Retina (tissue), 1 donor: ENCODE results near the gene SEC23A.
"Not testable (repeated sequence)": the region's sequence is repeated elsewhere in the genome, so short reads cannot be mapped to it uniquely, and the experiment has no call there.

Source experiments
- DNase-seq: peaks from one replicate; pipeline ENCODE4 v3.0.0-alpha.2; 2016

The SEC23A gene

DNA sequence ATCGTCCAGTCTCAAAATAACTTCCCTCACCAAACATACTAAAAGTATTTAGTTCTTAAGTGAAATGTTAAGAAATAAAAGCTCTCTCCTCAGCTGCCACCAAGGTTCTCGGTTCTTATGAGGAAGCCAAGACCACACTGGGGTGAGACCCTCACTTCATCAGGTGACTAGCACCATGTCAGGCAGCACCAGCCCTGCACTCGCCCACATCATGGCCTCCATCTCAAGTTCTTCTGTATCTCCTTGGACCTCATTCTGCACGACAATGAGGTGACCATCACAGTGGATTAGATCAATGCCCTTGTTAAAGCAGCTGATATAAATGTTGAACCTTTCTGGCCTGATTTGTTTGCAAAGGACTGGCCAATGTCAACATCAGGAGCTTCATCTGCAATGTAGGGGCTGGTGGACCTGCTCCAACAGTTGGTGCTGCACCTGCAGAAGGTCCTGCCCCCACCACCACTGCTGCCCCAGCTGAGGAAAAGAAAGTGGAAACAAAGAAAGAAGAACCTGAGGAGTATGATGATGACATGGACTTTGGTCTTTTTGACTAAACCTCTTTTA lies 12.4 kb downstream of the SEC23A start:
- no peak for DNase-seq

DNA sequence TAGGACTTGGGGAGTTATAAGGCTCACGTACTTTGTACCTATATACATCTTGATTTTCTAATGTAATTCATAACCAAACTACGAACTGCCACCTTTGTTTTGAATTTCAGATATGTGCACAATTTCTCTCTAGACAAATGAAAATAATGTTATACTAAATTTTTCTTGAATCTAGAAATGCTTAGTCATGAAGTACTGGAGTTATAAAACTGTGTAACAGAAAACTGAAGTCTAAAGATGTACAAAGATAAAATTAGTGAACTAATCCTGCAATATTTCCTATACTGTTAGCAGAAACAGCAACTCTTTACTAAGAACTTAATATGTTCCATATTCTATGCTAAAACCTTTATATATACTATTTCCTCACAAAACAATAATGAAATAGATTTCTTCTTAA lies 15.5 kb downstream of the SEC23A start:
- no peak for DNase-seq

DNA sequence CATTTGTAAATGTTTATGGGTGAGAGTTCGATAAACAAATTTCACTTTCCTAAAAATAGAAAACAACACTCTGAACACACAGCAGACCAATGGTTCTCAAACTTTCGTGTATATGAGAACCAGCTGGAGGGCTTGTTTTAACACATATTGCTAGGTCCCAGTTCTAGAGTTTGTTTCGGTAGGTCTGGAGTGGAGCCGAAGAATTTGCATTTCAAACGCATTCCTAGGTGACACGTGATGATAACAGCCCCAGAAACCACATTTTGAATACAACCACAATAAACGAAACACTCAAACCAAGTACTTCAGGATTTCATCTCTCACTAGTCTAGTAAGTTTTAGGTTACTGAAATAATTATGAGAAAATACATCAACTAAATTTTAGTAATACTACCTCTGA lies 17.1 kb downstream of the SEC23A start:
- no peak for DNase-seq

DNA sequence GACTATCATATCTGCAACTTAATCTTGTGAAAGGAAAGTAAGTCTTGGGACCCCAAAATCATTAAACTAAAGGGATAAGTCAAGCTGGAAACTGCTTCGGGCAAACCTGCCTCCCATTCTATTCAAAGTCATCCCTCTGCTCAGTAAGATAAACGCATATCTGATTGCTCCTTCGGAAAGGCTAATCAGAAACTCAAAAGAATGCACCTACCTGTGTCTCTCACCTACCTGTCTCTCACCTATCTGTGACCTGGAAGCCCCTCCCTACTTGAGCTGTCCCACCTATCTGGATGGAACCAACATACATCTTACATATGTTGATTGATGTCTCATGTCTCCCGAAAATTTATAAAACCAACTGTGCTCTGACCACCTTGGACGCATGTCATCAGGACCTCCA lies 19.9 kb downstream of the SEC23A start:
- DNase-seq, result no peak

DNA sequence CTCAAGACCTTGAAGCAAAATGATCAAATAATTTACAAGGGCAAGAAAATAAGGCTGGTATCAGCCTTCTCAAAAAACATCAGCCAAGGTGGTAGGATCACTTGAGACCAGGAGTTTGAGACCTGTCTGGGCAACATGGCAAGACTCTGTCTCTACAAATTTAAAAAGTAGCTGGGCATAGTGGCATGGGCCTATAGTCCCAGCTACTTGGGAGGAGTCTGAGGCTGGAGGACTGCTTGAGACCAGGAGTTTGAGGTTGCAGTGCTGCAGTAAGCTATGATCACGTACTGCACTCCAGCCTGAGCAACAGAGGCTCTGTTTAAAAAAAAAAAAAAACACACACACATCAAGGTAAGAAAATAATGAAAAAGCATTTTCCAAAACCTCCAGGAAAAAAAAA lies 22.1 kb downstream of the SEC23A start:
- no peak for DNase-seq

DNA sequence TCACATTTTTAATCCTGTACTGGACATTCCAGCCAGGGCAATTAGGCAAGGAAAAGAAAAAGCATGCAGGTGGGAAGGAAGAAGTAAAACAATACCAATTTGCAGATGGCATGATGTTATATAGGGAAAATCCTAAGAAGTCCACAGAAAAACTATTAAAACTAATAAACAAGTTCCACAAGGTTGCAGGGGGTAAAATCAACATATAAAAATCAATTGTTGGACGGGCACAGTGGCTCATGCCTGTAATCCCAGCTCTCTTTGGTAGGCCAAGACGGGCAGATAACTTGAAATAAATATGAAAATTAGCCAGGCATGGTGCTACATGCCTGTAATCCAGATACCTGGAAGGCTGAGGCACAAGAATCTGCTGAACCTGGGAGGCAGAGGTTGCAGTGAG lies 31.9 kb downstream of the SEC23A start:
- no peak for DNase-seq

DNA sequence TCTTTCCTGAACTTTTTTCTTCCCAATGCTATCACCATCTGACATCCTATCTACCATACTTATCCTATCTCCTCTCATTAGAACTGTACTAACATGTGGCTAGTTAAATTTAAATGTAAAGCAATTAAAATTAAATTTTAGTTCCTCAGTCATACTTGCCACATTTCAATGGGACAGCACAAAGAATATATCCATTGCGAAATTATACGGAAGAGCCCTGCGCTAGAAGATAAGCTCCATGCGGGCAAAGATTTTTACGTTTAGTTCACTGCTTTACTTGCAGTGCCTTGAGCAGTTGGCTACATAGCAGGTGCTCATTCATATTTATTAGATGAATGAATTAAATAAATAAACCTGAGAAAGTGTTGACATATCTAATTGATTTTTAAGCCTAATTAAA lies 33.1 kb downstream of the SEC23A start:
- DNase-seq, result no peak

DNA sequence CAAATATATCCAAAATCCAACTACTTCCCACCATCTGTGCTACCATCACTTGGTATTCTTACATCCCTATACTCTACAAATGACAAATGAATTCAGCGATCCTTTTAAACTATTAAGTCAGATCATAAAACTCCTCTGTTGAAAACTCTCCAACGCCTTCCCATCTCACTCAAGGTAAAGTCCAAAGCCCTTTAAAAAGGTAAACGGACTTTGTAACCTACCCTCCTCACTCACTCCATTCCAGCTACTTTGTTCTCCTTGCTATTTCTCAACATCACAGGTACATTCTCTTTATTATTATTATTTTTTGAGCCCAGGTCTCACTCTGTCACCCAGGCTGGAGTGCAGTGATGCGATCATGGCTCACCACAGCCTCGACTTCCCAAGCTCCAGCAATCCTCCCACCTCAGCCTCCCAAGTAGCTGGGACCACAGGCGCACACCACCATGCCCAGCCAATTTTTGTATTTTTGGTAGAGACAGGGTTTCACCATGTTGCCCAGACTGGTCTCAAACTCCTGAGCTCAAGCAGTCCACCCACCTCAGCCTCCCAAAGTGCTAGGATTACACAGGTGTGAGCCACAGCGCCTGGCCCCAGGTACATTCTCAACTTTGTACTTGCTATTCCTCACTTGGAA lies 33.7 kb downstream of the SEC23A start:
- DNase-seq, result not testable (repeated sequence)

DNA sequence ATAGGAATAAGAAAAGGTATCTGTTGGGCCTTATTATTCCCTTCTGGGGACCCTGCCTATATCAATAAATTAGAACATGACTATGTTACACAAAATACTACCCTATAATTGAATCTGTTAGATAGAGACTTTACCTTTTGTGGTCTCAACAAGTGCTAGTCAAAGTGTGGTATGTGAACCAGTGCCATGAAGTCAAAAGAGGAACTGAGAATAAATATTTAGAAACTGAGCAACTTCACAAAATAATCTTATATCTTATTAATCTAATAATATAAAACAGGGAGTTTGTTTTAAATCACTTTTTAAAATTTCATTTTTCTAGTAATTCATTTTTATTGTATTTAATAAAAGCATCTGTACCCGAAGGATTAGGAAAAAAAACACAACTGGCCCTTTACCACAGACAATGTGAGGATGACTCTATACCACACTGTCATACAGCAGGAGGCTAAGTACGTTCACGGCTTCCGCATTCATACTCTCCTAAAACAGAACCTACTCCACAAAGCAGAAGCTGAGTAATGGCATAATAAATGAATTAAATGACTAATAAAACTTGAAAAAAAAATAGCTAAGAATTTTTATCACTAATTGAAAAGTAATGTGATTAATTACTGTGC lies 42.1 kb downstream of the SEC23A start:
- DNase-seq, result no peak

DNA sequence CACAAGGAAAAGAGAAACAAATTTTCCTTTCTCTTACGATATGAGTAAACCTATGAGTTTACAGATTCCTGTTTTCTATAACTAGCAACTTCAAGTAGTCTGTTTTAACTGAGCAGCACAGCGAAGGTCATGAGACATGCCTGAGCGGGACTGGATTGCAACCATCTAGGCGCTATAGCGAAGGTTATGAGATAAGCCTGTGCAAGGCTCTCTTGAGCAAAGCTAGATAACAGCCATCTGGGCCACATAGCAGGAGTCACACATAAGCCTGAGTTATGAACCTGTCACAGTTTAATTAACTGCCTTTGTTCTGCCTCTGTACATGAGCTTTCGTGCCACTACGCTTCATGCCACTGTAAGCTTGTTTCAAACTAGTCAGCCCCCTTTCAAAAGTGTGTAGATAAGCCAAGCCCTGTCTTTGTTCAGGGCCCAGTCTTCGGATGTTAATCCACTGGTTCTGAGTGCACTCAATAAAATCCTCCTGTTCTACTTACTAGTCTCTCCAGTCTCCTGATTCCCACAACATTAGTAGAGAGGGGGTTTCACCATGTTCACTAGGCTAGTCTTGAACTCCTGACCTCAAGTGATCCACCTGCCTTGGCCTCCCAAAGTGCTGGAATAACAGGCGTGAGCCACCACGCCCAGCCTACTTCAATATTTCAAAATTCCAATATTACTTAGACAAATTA lies 47.1 kb downstream of the SEC23A start:
- no peak for DNase-seq

DNA sequence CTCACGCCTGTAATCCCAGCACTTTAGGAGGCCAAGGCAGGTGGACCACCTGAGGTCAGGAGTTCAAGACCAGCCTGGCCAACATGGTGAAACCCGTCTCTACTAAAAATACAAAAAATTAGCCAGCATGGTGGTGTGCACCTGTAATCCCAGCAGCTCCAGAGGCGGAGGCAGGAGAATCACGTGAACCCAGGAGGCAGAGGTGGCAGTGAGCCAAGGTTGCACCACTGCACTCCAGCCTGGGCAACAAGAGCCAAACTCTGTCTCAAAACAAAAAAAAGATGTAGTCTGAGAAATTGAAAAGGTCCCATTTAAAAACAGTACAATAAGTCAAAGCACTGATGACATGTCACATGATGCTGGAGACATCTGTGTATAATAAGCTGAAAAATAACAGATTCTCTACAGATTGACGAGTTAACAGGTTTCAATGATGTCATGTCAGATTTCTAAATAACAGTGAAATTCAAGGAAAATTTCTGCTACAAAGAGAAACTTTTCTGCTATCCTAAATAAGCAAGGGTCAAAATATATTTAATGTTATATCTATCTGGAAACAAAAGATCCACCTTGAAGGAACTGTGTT lies 50.1 kb downstream of the SEC23A start:
- DNase-seq, result not testable (repeated sequence)

DNA sequence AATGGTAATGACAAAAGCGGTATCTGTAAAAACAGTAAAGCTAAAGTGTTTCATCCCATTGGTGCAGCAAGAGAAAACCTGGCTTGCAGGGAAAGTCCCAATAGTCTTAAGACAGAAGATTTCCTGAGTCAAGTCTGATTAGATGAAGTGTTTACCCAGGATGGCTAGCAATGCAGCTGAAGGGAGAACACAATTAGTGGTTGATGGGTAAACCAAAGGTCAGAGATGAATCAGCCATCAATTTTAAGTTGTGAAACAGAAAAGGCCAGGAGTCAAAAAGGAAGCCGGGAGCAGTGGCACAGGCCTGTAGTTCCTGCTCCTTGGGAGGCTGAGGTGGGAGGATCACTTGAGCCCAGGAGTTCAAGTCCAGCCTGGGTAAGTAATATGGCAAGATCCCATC lies 52.6 kb downstream of the SEC23A start:
- DNase-seq, result no peak

DNA sequence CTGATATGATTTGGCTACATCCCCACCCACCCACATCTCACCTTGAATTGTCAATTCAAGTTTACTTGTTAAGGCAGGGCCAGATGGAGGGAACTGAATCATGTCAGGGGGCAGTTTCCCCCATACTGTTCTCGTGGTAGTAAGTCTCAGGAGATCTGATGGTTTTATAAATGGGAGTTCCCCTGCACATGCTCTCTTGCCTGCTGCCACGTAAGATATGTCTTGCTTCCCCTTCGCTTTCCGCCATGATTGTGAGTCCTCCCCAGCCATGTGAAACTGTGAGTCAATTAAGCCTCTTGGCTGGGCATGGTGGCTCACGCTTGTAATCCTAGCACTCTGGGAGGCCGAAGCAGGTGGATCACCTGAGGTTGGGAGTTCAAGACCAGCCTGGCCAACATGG lies 57.1 kb downstream of the SEC23A start:
- not testable (repeated sequence) for DNase-seq

DNA sequence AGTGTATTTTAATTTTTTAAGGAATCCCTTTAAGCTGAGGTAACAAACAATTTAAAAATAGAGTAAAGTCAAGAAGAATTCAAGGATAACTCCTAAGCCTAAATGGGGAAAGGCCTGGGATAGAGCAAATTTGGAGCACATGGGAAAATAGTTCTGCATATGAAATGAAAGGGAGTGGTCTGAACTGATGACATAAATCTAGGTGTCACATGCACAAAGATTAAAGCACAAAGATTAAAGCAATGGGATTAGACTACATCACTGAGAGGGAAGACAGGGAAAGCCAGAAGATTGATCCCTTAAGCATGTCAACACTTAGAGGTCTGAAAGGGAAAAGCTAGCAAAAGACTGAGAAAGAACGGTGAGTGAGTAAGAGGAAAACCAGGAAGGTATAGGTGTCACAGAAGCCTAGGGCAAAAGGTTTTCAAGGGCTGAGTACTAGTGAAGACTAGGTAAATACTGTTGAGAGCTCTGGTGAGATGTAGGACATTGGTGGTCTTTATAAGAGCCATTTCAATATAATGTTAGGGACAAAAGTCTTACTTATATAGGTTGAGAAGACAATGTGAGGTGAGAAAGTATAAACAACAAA lies 59.6 kb downstream of the SEC23A start:
- DNase-seq, result no peak

DNA sequence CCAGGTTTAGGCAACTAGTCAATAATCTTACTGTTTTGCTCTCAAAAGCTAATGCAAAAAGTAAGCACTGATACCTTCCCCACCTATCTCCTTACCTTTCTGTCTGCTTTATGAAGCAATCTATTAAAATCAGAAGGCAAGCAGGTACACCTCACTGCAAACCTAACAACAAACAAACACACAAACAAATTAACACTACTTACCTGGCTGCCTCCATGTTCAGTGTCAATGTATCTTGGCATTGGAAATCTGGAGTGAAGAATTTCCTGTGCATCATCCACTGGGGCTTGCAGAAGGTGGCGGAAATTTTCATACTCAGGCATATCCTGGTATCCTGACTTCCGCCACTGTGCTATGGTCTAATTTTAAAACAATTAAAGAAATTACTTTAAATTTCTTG lies 62.5 kb downstream of the SEC23A start:
- DNase-seq, result no peak

DNA sequence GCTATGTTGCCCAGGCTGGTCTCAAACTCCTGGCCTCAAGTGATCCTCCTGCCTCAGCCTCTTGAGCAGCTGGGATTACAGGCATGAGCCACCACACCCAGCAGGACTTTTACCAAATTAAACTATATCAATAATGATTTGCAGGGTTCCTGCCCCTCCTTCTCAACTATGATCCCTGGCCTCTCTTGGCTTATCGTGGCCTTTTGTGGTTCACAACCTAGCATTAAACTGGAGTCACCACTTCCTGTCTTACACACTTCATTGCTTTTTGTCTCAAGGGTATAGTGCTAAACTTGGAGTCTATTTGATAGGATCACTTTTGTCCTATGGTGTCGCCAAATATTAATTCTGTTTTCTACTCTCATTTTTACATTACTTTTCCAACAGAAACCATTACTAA lies 64.5 kb downstream of the SEC23A start:
- no peak for DNase-seq

DNA sequence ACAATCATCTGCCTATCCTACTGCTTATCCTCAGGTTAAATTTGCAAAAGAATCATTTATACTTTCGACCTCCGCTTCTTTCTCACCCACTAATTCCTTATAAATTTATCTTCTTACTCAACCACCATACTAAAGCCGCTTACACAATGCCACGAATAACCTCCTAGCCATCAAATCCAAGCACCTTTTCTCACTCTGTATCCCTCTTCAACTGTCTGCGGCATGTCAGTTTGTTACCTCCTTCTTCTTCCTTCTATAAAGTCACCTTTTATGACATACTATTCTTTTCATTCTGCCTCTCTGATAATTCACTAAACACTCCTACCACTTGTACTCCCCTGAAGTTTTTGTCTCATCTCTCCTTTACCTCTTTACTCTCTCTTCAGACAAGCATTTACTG lies 66.3 kb downstream of the SEC23A start:
- no peak for DNase-seq

DNA sequence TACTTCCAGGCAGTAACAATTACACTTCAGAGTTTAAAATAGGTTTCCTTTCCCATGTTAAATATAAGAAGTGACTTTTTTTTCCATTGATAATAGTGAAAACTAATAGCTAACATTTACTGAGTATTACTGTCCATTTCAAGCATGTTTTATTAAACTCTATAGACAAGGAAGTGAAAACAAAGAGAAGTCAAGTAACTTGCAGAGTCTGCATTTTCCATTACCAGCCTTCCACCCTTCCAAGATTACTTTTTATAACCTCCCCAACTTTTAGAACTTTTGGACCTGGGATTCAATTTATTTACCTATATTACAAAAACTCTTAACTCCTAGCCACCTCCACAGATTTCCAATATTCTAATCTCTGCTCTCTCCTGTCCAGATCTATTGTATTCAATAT lies 67.7 kb downstream of the SEC23A start:
- DNase-seq, result no peak

DNA sequence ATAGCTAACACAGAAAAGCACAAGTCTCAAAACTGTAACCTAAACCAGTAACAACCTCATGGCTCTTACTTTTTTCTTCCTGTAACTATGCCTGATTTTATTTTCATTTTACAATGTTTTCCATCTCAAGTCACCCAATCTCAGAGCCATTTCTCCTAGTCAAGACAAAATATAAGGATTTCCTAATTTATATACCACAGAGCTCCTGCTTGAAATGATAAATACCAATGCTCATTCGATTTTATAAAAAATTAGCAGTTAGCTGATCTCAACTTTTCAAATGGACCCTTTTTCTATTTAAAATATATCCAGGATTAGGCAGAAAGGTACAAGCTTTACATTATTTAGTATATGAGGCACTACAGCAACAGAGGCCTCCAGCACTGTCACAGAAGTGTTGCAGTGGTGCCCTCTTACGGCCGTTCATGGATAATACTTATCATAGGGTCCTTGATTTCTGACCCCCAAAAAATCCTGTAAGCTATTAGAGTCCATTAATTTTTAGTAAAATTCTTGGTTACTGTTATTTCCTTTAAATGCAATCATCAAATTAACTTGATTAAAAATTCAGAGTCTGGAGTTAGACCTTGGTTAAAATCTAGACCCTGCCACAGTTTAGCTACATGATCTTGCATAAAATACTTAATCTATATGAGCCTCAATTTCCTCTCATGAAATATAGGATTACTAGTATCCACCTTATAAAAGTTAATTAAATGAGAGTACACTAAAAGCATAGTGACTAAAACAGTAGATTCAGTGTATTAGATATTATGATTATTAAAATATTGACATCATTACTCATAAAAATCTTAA lies 68.3 kb downstream of the SEC23A start:
- DNase-seq, result no peak

DNA sequence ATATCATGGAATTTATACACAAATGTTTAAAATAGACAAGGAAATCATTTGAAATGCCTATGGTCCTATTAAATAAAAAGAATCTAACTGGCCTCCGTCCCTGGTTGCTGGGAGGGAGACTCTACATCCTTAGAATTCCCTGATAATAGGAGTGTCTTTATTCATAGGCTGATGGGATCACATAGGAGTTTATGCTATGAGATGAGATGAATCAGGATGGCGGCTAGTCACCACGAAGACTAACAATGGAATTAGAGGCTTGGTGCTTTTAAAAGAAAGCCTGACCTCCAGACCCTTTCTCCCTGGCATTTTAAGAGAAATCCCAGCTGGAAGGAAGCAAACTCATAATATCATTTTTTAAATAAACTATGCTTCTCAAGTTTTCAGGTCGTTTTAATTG lies 69.7 kb downstream of the SEC23A start:
- no peak for DNase-seq

DNA sequence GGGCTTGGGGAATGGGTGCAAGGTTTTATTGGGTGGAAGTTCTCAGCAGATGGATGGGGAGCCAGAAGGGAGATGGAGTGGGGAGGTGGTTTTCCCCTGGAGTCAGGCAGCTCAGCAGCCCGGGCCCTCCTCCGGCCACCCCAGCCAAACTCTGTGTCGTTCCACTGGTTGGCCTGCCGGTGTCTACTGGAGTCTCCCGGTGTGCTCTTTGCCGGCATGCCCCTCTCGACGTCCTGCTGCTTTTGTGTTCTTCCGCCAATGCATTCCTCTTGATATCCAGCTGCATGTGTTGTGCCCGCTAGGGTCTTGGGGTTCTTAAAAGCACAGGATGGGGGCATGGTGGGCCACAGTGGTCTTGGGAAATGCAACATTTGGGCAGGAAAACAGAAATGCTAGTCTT lies 72.8 kb downstream of the SEC23A start:
- no peak for DNase-seq

DNA sequence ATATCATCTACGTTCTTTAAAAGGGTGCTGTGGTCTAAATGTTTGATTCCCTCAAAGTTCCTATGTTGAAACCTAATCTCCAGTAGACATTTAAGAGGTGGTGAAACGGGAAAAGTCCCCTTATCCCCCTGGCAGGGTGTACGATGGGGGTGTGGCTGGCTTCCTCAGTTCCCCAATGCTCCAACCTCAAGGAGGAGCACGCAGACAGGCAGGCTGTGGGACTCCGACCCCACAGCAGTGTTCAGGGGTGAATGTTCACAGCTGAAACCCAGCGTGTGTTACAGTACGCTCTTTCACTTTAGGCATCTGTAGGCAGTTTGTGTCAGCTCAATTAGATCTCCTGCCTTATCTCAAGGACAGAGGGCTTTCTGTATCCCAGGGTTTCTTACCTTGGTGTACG lies 73.2 kb downstream of the SEC23A start:
- DNase-seq, result no peak

DNA sequence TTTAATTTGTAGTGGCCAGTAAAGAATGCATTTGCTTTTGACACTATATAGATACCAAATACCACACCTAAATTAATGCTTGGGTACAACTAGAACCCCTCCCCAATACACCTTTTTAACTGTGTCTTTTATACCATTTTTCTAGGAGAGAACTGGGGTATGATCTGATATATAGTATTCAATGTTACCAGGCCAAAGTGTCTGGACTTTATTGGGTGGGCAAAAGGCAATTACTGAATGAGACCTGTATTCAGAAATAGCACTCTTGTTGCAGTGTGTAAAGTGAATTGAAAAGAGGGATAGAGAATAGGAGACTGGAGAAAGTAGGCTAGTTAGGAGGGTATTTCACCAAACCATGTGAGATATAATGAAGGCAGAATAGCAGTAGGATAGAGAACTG lies 74.4 kb downstream of the SEC23A start:
- no peak for DNase-seq
